ENCODE results near the gene IL22RA1. TPM values are rescaled to one million over a fixed set of nuclear protein-coding genes. Genes with fewer than 3 reads are reported as not detected.

Gene IL22RA1
- total RNA-seq, 6 experiments from 2014 or later: not detected

DNA sequence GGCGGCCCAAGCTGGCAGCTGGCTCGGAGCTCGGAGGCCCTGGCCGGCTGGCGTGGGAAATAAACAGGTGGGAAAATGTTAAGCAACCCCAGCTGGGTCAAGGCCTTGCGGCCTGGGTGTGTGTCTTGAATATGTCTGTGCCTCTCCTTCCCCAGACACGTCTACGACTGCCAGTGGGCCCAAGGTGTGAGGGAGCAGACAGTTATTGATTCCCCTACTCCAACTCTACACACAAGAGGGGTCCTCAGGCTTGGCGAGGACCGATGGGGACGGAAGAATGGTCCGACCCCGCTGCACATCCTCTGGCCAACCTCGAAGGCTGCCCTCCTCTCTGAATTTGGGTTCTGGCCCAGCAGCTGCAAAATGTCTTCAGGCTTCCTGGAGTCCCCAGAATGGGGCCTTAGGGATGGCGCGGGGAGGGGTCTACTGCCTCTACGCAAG, 2.2 kb downstream of the IL22RA1 start:
- no peak for TF ChIP-seq CTCF (IDR thresholded peaks at IDR 0.05)
- no peak overlapping the region for H3K27ac Mint-ChIP-seq
- no peaks in the 10 kb centered on the region for H3K36me3 Mint-ChIP-seq (ENCODE audit: low read depth)
- no peak overlapping the region for H3K4me3 Mint-ChIP-seq
- no peak for DNase-seq
- H3K27me3 Mint-ChIP-seq (ENCODE audit: insufficient read depth): peaks cover 48% of the 10 kb centered on the region
- H3K4me1 Mint-ChIP-seq (ENCODE audit: low read depth): no peaks in the 10 kb centered on the region; the same call in 1 of the 2 replicates
- H3K9me3 Mint-ChIP-seq: no peaks in the 10 kb centered on the region

GRCh38 chr1:24139841-24140425, 3.0 kb downstream of the IL22RA1 start:
- peaks cover 45% of the 10 kb centered on the region for H3K27me3 Mint-ChIP-seq (ENCODE audit: insufficient read depth)
- TF ChIP-seq CTCF (IDR thresholded peaks at IDR 0.05): no peak
- H3K36me3 Mint-ChIP-seq (ENCODE audit: low read depth): no peaks in the 10 kb centered on the region
- no peak for DNase-seq
- no peak overlapping the region for H3K4me3 Mint-ChIP-seq
- H3K4me1 Mint-ChIP-seq (ENCODE audit: low read depth): no peaks in the 10 kb centered on the region; the same call in 1 of the 2 replicates
- no peaks in the 10 kb centered on the region for H3K9me3 Mint-ChIP-seq
- no peak overlapping the region for H3K27ac Mint-ChIP-seq

- H3K4me3 Mint-ChIP-seq: no peak overlapping the region
- no peak overlapping the region for H3K27ac Mint-ChIP-seq
- no peak for TF ChIP-seq CTCF (IDR thresholded peaks at IDR 0.05)
- H3K4me1 Mint-ChIP-seq (ENCODE audit: low read depth): no peaks in the 10 kb centered on the region; the same call in 1 of the 2 replicates
- H3K9me3 Mint-ChIP-seq: no peaks in the 10 kb centered on the region
- H3K36me3 Mint-ChIP-seq (ENCODE audit: low read depth): no peaks in the 10 kb centered on the region
- H3K27me3 Mint-ChIP-seq (ENCODE audit: insufficient read depth): peaks cover 37% of the 10 kb centered on the region
- DNase-seq: no peak
Measured at GRCh38 chr1:24139222-24139489, 3.8 kb downstream of the IL22RA1 start.

DNA sequence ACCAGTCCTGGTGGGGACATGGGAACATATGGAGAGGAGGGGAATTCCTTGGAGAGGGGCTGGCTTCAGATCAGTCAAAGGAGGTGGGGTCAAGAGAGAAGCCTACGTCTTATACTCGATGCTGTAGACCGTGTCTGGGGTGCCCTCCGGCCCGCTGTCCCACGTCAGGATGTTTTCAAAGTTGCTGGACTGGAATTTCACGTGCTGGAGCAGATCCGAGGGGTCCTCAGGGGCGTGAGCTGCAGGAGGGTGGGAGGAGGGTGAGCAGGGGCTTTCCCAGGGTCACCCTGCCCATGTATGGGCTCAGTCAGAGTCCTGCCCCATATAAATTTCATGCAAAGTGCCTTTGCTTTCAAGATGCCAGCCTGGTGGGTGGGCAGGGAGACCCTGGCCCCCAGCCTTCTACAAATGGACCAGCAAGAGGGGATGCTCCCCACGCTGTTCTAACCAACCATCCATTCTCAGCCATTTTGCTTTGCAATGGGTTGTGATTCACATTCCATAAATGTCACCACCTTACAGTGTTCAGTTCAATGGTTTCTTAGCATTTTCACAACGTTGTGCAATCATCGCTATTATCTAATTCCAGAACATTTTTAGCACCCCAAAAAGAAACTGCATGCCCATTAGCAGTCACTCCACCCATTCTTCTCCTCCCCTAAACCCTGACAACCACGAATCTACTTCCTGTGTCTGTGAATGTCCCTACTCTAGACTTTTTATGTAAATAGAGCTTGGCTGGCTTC, 4.3 kb downstream of the IL22RA1 start:
- no peak for TF ChIP-seq CTCF (IDR thresholded peaks at IDR 0.05)
- Mint-ChIP-seq H3K9me3 (no peaks in the 10 kb centered on the region), H3K36me3 (ENCODE audit: low read depth) (no peaks in the 10 kb centered on the region), H3K4me1 (ENCODE audit: low read depth) (no peaks in the 10 kb centered on the region; the same call in 1 of the 2 replicates), H3K27me3 (ENCODE audit: insufficient read depth) (peaks cover 32% of the 10 kb centered on the region), H3K4me3 (no peak overlapping the region), H3K27ac (no peak overlapping the region)
- DNase-seq: no peak

- no peak for DNase-seq
- H3K4me1 Mint-ChIP-seq (ENCODE audit: low read depth): no peaks in the 10 kb centered on the region
- H3K27me3 Mint-ChIP-seq (ENCODE audit: insufficient read depth): peaks cover 33% of the 10 kb centered on the region
- H3K36me3 Mint-ChIP-seq (ENCODE audit: low read depth): no peaks in the 10 kb centered on the region
- no peak for TF ChIP-seq CTCF (IDR thresholded peaks at IDR 0.05)
- H3K27ac Mint-ChIP-seq: no peak overlapping the region
- H3K4me3 Mint-ChIP-seq: no peak overlapping the region
- no peaks in the 10 kb centered on the region for H3K9me3 Mint-ChIP-seq
Measured at GRCh38 chr1:24136956-24137539, 5.9 kb downstream of the IL22RA1 start.

Measured in HFFc6 (cell line).